Measurements from ENCODE around the gene MUC22.
"Not testable (repeated sequence)": the region's sequence is repeated elsewhere in the genome, so short reads cannot be mapped to it uniquely, and the experiment has no call there.

The MUC22 gene

GRCh38 chr6:31040801-31041200 is 30.5 kb downstream of the MUC22 start:
- no peak for DNase-seq

GRCh38 chr6:31041372-31041974 is 31.2 kb downstream of the MUC22 start:
- no peak for DNase-seq

GRCh38 chr6:31042806-31043205 is 32.5 kb downstream of the MUC22 start:
- DNase-seq, result peak; percentile 14

GRCh38 chr6:31048099-31048498 is 37.8 kb downstream of the MUC22 start:
- no peak for DNase-seq

GRCh38 chr6:31049518-31049917 is 39.2 kb downstream of the MUC22 start:
- no peak for DNase-seq

GRCh38 chr6:31053187-31053586 is 42.9 kb downstream of the MUC22 start:
- DNase-seq, result not testable (repeated sequence)

- DNase-seq, result no peak
Observed at GRCh38 chr6:31053873-31054272, 43.6 kb downstream of the MUC22 start.

GRCh38 chr6:31055441-31055840 is 45.2 kb downstream of the MUC22 start:
- DNase-seq, result no peak

- DNase-seq, result no peak
Observed at GRCh38 chr6:31057426-31058003, 47.2 kb downstream of the MUC22 start.

- DNase-seq, result peak; percentile 19
Observed at GRCh38 chr6:31058128-31058894, 48.0 kb downstream of the MUC22 start.

GRCh38 chr6:31060145-31060544 is 49.9 kb downstream of the MUC22 start:
- no peak for DNase-seq

- DNase-seq, result no peak
Observed at GRCh38 chr6:31063906-31064435, 53.7 kb downstream of the MUC22 start.

GRCh38 chr6:31065556-31065955 is 55.3 kb downstream of the MUC22 start:
- DNase-seq, result no peak

- DNase-seq, result not testable (repeated sequence)
Observed at GRCh38 chr6:31067028-31067427, 56.8 kb downstream of the MUC22 start.

- not testable (repeated sequence) for DNase-seq
Observed at GRCh38 chr6:31067891-31068668, 57.8 kb downstream of the MUC22 start.

- DNase-seq, result peak; percentile 57
Observed at GRCh38 chr6:31068669-31069340, 58.5 kb downstream of the MUC22 start.

GRCh38 chr6:31070711-31071197 is 60.5 kb downstream of the MUC22 start:
- no peak for DNase-seq

- no peak for DNase-seq
Observed at GRCh38 chr6:31074401-31074800, 64.1 kb downstream of the MUC22 start.

- DNase-seq, result no peak
Observed at GRCh38 chr6:31075528-31075927, 65.3 kb downstream of the MUC22 start.

GRCh38 chr6:31076611-31077010 is 66.3 kb downstream of the MUC22 start:
- DNase-seq, result no peak

- DNase-seq, result peak; percentile 67
Observed at GRCh38 chr6:31079656-31080261, 69.5 kb downstream of the MUC22 start.

- no peak for DNase-seq
Observed at GRCh38 chr6:31081872-31082271, 71.6 kb downstream of the MUC22 start.

All from CD4-positive, alpha-beta T cell treated with Interleukin-4 for 4 hours (primary cell).